Activated CD8-positive, alpha-beta T cell treated with anti-CD3 and anti-CD28 coated beads for 36 hours (primary cell): ENCODE results near the gene TGFBRAP1. TPM values are rescaled to one million over a fixed set of nuclear protein-coding genes. Genes with fewer than 3 reads are reported as not detected.

Experiments
- ATAC-seq: fragments of 200-7000 bp; cut with Tn5 transposase; one replicate; pipeline ENCODE4 v1.10.0; 2021; ENCODE audit warnings: mild to moderate bottlenecking, moderate library complexity
- CTCF ChIA-PET: fragments of 350-600 bp; sonication (Branson Sonifier 250); formaldehyde crosslinking; loops from one replicate; lab custom pipeline; 2021; ENCODE audit warnings: antibody characterized with exemption; lab: Charles Lee
- POLR2A ChIA-PET: fragments of 350-600 bp; sonication (Branson Sonifier 250); formaldehyde crosslinking; loops from one replicate; lab custom pipeline; 2021; ENCODE audit warnings: antibody characterized with exemption; lab: Charles Lee
- DNase-seq: peaks from one replicate; pipeline ENCODE4 v3.0.0-alpha.2; 2020
- H3K27ac Mint-ChIP-seq: one replicate; pipeline ENCODE4 v1.8.0; 2021; ENCODE audit warnings: mild to moderate bottlenecking, mixed read lengths
- H3K27me3 Mint-ChIP-seq: one replicate; pipeline ENCODE4 v1.8.0; 2021; ENCODE audit warnings: mixed read lengths
- H3K36me3 Mint-ChIP-seq: one replicate; pipeline ENCODE4 v1.8.0; 2021; ENCODE audit warnings: low read depth, mixed read lengths
- H3K4me1 Mint-ChIP-seq: one replicate; pipeline ENCODE4 v1.8.0; 2021; ENCODE audit warnings: low read depth, mixed read lengths
- H3K4me3 Mint-ChIP-seq: one replicate; pipeline ENCODE4 v1.8.0; 2021; ENCODE audit warnings: mild to moderate bottlenecking, moderate library complexity, mixed read lengths
- H3K9me3 Mint-ChIP-seq: one replicate; pipeline ENCODE4 v1.8.0; 2021; ENCODE audit warnings: mixed read lengths
- CTCF ChIP-seq: fragments of 200-600 bp; IDR thresholded peaks from one replicate; pipeline ENCODE4 v1.8.0; 2022; ENCODE audit warnings: antibody characterized with exemption, mild to moderate bottlenecking
- intact Hi-C: fragments of 100-400 bp; cut with micrococcal nuclease; formaldehyde crosslinking; loops from one replicate; pipeline ENCODE4 v1.10.0; 2022
- total RNA-seq, 2 experiments: library from RNA; stranded (reverse); gene quantifications; one replicate each; pipeline ENCODE4 v1.2.3, GENCODE V29; 2021

Gene TGFBRAP1
- total RNA-seq, 2 experiments from 2014 or later: 17.9 to 20.2 TPM

- CTCF ChIA-PET: interaction anchor here (1.1 to 9.9 kb wide), 7 partner anchors 9 to 149 kb away, joined by 3 to 277 read pairs (median 4); no protein-coding TSS in a partner anchor
- intact Hi-C loops: no loop called here
- ATAC-seq (no peak), DNase-seq (no peak)
- Mint-ChIP-seq H3K9me3 (no peaks in the 10 kb centered on the region), H3K36me3 (no peaks in the 10 kb centered on the region), H3K4me3 (no peak overlapping the region), H3K27ac (no peak overlapping the region), H3K27me3 (peaks cover 10% of the 10 kb centered on the region), H3K4me1 (peaks cover 11% of the 10 kb centered on the region)
- POLR2A ChIA-PET: no interaction called here
- no peak for TF ChIP-seq CTCF
Measured at GRCh38 chr2:105239924-105240323, 89.6 kb downstream of the TGFBRAP1 start.

- Mint-ChIP-seq H3K4me3 (no peak overlapping the region), H3K27ac (no peak overlapping the region), H3K4me1 (peaks cover 11% of the 10 kb centered on the region), H3K9me3 (no peaks in the 10 kb centered on the region), H3K27me3 (peaks cover 10% of the 10 kb centered on the region), H3K36me3 (no peaks in the 10 kb centered on the region)
- intact Hi-C loops: loop anchor here (1.0 kb wide), 1 partner anchor 122 kb away; no protein-coding TSS in a partner anchor
- TF ChIP-seq CTCF: no peak
- POLR2A ChIA-PET: no interaction called here
- ATAC-seq (no peak), DNase-seq (no peak)
- CTCF ChIA-PET: interaction anchor here (0.6 to 9.9 kb wide), 14 partner anchors 10 to 262 kb away, joined by 3 to 277 read pairs (median 4); no protein-coding TSS in a partner anchor
Measured at GRCh38 chr2:105238664-105239240, 90.8 kb downstream of the TGFBRAP1 start.

GRCh38 chr2:105237045-105237765, 92.3 kb downstream of the TGFBRAP1 start:
- peak; percentile 25 for DNase-seq
- H3K4me1 Mint-ChIP-seq: peaks cover 11% of the 10 kb centered on the region
- TF ChIP-seq CTCF: no peak
- H3K4me3 Mint-ChIP-seq: no peak overlapping the region
- no peaks in the 10 kb centered on the region for H3K36me3 Mint-ChIP-seq
- peaks cover 10% of the 10 kb centered on the region for H3K27me3 Mint-ChIP-seq
- ChIA-PET POLR2A (interaction anchor here (0.7 kb wide), 1 partner anchor 123 kb away, joined by 3 read pairs; no protein-coding TSS in a partner anchor), CTCF (interaction anchor here (0.6 to 9.9 kb wide), 10 partner anchors 44 to 261 kb away, joined by 3 to 277 read pairs (median 4); no protein-coding TSS in a partner anchor)
- H3K9me3 Mint-ChIP-seq: no peaks in the 10 kb centered on the region
- no peak overlapping the region for H3K27ac Mint-ChIP-seq
- ATAC-seq: peak; percentile 51
- intact Hi-C loops: no loop called here

GRCh38 chr2:105236060-105236424, 93.5 kb downstream of the TGFBRAP1 start:
- ChIA-PET POLR2A (interaction anchor here (0.6 kb wide), 1 partner anchor 103 kb away, joined by 3 read pairs; no protein-coding TSS in a partner anchor), CTCF (interaction anchor here (0.7 to 9.9 kb wide), 18 partner anchors 10 to 263 kb away, joined by 3 to 277 read pairs (median 4); no protein-coding TSS in a partner anchor)
- no peak for TF ChIP-seq CTCF
- Mint-ChIP-seq H3K4me3 (no peak overlapping the region), H3K27ac (no peak overlapping the region), H3K9me3 (no peaks in the 10 kb centered on the region), H3K36me3 (no peaks in the 10 kb centered on the region), H3K27me3 (peaks cover 10% of the 10 kb centered on the region), H3K4me1 (peaks cover 11% of the 10 kb centered on the region)
- no peak for DNase-seq
- ATAC-seq: no peak
- intact Hi-C loops: no loop called here
